H9 (cell line): ENCODE measurements around the gene MYRIP. TPM values are rescaled to one million over a fixed set of nuclear protein-coding genes. Genes with fewer than 3 reads are reported as not detected.

ENCODE experiments used
- DNase-seq: peaks from one replicate; pipeline ENCODE4 v3.0.0-alpha.2; 2017
- H2AFZ ChIP-seq: one replicate; pipeline ENCODE4 v1.6.1; 2013; ENCODE audit warnings: mild to moderate bottlenecking, low read length, control low read depth, moderate library complexity
- H2AK5ac ChIP-seq: 2 replicates; pipeline ENCODE4 v1.6.1; 2013; ENCODE audit warnings: low read length, control low read depth, mixed read lengths; ENCODE audit not compliant: insufficient read length
- H2BK120ac ChIP-seq: one replicate; pipeline ENCODE4 v1.6.1; 2013; ENCODE audit warnings: low read depth, mild to moderate bottlenecking, low read length, control low read depth, inconsistent platforms; ENCODE audit not compliant: poor library complexity, severe bottlenecking
- H2BK12ac ChIP-seq: 2 replicates; pipeline ENCODE4 v1.6.1; 2013; ENCODE audit warnings: low read length, control low read depth, mixed read lengths, low read depth; ENCODE audit not compliant: insufficient read length
- H2BK15ac ChIP-seq: 2 replicates; pipeline ENCODE4 v1.6.1; 2013; ENCODE audit warnings: low read depth, low read length, control low read depth
- H2BK20ac ChIP-seq: one replicate; pipeline ENCODE4 v1.6.1; 2013; ENCODE audit warnings: low read depth, mild to moderate bottlenecking, low read length, control low read depth, inconsistent platforms; ENCODE audit not compliant: poor library complexity, severe bottlenecking
- H2BK5ac ChIP-seq: 2 replicates; pipeline ENCODE4 v1.6.1; 2013; ENCODE audit warnings: low read length, control low read depth, mixed read lengths; ENCODE audit not compliant: insufficient read length
- H3K14ac ChIP-seq: 2 replicates; pipeline ENCODE4 v1.6.1; 2013; ENCODE audit warnings: low read length, control low read depth; ENCODE audit not compliant: insufficient read depth
- H3K18ac ChIP-seq: 2 replicates; pipeline ENCODE4 v1.6.1; 2013; ENCODE audit warnings: low read depth, mild to moderate bottlenecking, mixed read lengths, low read length, control low read depth; ENCODE audit not compliant: insufficient read length
- H3K23ac ChIP-seq: 2 replicates; pipeline ENCODE4 v1.6.1; 2013; ENCODE audit warnings: low read length, control low read depth, mixed read lengths, low read depth; ENCODE audit not compliant: insufficient read length
- H3K23me2 ChIP-seq: 2 replicates; pipeline ENCODE4 v1.6.1; 2013; ENCODE audit warnings: low read depth, mild to moderate bottlenecking, mixed read lengths, low read length, control low read depth; ENCODE audit not compliant: insufficient read length, poor library complexity, severe bottlenecking
- H3K27ac ChIP-seq: 2 replicates; pipeline ENCODE4 v1.5.1; 2013; ENCODE audit warnings: low read length, control low read depth, mixed read lengths, low read depth; ENCODE audit not compliant: insufficient read length
- H3K27me3 ChIP-seq: 2 replicates; pipeline ENCODE4 v1.6.1; 2013; ENCODE audit warnings: low read length, control low read depth, inconsistent platforms; ENCODE audit not compliant: insufficient read depth
- H3K4ac ChIP-seq: 2 replicates; pipeline ENCODE4 v1.6.1; 2013; ENCODE audit warnings: low read depth, mild to moderate bottlenecking, control low read depth, inconsistent platforms, low read length, moderate library complexity
- H3K4me1 ChIP-seq: 2 replicates; pipeline ENCODE4 v1.6.1; 2013; ENCODE audit warnings: low read length, control low read depth, inconsistent platforms; ENCODE audit not compliant: insufficient read depth
- H3K4me2 ChIP-seq: 2 replicates; pipeline ENCODE4 v1.6.1; 2013; ENCODE audit warnings: low read length, control low read depth, mixed read lengths; ENCODE audit not compliant: insufficient read length, insufficient read depth
- H3K56ac ChIP-seq: 2 replicates; pipeline ENCODE4 v1.6.1; 2013; ENCODE audit warnings: low read depth, mild to moderate bottlenecking, mixed read lengths, low read length, control low read depth; ENCODE audit not compliant: insufficient read length
- H3K79me1 ChIP-seq: 2 replicates; pipeline ENCODE4 v1.6.1; 2013; ENCODE audit warnings: low read depth, mild to moderate bottlenecking, moderate library complexity, low read length, control low read depth, inconsistent platforms; ENCODE audit not compliant: insufficient read depth, poor library complexity, severe bottlenecking
- H3K79me2 ChIP-seq: 2 replicates; pipeline ENCODE4 v1.6.1; 2013; ENCODE audit warnings: low read length, control low read depth, inconsistent platforms; ENCODE audit not compliant: insufficient read depth
- H3K9ac ChIP-seq: 2 replicates; pipeline ENCODE4 v1.6.1; 2013; ENCODE audit warnings: low read length, control low read depth, mixed read lengths; ENCODE audit not compliant: insufficient read length; ENCODE audit errors: extremely low read depth
- H3K9me3 ChIP-seq: one replicate; pipeline ENCODE4 v1.6.1; 2013; ENCODE audit warnings: low read depth, low read length, inconsistent platforms; ENCODE audit not compliant: control insufficient read depth
- H3T11ph ChIP-seq: one replicate; pipeline ENCODE4 v1.6.1; 2013; ENCODE audit warnings: mild to moderate bottlenecking, low read length, control low read depth, inconsistent platforms
- H4K20me1 ChIP-seq: one replicate; pipeline ENCODE4 v1.6.1; 2013; ENCODE audit not compliant: control insufficient read depth, insufficient read length, insufficient read depth
- H4K5ac ChIP-seq: 2 replicates; pipeline ENCODE4 v1.6.1; 2013; ENCODE audit warnings: low read depth, mild to moderate bottlenecking, mixed read lengths, low read length, control low read depth; ENCODE audit not compliant: insufficient read length
- H4K8ac ChIP-seq: replicated peaks from 2 replicates; pipeline ENCODE4 v1.6.1; 2013; ENCODE audit warnings: low read length, control low read depth, mixed read lengths, low read depth; ENCODE audit not compliant: insufficient read length
- H4K91ac ChIP-seq: 2 replicates; pipeline ENCODE4 v1.6.1; 2013; ENCODE audit warnings: low read depth, mild to moderate bottlenecking, moderate library complexity, mixed read lengths, low read length, control low read depth; ENCODE audit not compliant: insufficient read length
- H3K27ac Mint-ChIP-seq, 3 experiments: 2 replicates in 2 of 3; 3 replicates in 1 of 3; pipeline ENCODE4 v1.8.0; 2020 to 2021; ENCODE audit warnings: mixed read lengths in 3 of 3, mild to moderate bottlenecking in 1 of 3, moderate library complexity in 1 of 3
- H3K27me3 Mint-ChIP-seq: 2 replicates; pipeline ENCODE4 v1.8.0; 2021; ENCODE audit warnings: low read depth, mild to moderate bottlenecking, moderate library complexity, mixed read lengths
- H3K36me3 Mint-ChIP-seq, 3 experiments: 2 replicates in 2 of 3; 3 replicates in 1 of 3; pipeline ENCODE4 v1.8.0; 2020 to 2021; ENCODE audit warnings: low read depth in 3 of 3, mixed read lengths in 3 of 3; ENCODE audit not compliant: insufficient read depth in 1 of 3
- H3K4me1 Mint-ChIP-seq, 2 experiments: 2 replicates each; pipeline ENCODE4 v1.8.0; 2020; ENCODE audit warnings: mixed read lengths in 2 of 2
- H3K4me3 Mint-ChIP-seq, 2 experiments: 2 replicates in 1 of 2; 3 replicates in 1 of 2; pipeline ENCODE4 v1.8.0; 2020 to 2021; ENCODE audit warnings: mild to moderate bottlenecking in 2 of 2, mixed read lengths in 2 of 2, moderate library complexity in 1 of 2
- H3K9me3 Mint-ChIP-seq, 2 experiments: 2 replicates in 1 of 2; 3 replicates in 1 of 2; pipeline ENCODE4 v1.8.0; 2020; ENCODE audit warnings: mild to moderate bottlenecking in 2 of 2, mixed read lengths in 2 of 2, moderate library complexity in 1 of 2
- WGBS: extraction: QIAGEN DNeasy Blood & Tissue Kit; methylation state at CpG from one replicate; pipeline ENCODE4 v1.1.7; 2013; ENCODE audit warnings: missing lambda C conversion rate, low lambda C conversion rate, mixed read lengths; ENCODE audit not compliant: insufficient read length; ENCODE audit errors: extremely low coverage; 5-methylcytosine and 5-hydroxymethylcytosine counted together
- total RNA-seq: library from RNA; stranded (reverse); gene quantifications from 2 replicates; pipeline ENCODE4 v1.2.1, GENCODE V29; 2021
- TF ChIP-seq, protein P1 (sequence below): fragments of 200-600 bp; sonication (generic); conservative IDR thresholded peaks from 3 replicates; pipeline ENCODE4 v1.8.0; 2021; ENCODE audit warnings: antibody characterized with exemption, mild to moderate bottlenecking

The MYRIP gene
- total RNA-seq, 1 experiment from 2014 or later, result 1.8 TPM

DNA sequence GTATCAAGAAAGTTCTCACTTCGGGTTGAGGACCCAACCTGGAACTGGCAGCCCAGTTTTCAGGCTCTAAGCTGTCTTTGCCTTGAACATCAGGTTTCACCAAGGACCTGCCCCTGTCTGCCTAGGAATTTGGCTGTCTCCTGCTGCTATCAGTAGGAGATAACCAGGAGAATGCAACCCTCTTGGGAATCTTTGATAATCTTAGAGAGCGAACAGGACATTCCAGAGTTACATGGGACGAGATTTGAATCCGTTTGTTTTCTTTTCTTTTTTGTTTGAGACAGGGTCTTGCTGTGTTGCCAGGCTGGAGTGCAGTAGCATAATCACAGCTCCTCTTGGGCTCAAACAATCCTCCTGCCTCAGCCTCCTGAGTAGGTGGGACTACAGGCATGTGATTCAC is 482.1 kb downstream of the MYRIP start:
- Histone ChIP-seq H3T11ph (no peak overlapping the region), H3K4me1 (0 out of 2 replicates have a peak, but pooled peaks cover 2% of the 10 kb centered on the region), H3K56ac (no peak overlapping the region), H2BK20ac (no peak overlapping the region), H3K9me3 (no peaks in the 10 kb centered on the region), H3K79me2 (no peaks in the 10 kb centered on the region), H4K91ac (no peak overlapping the region), H2AFZ (no peak overlapping the region), H3K23me2 (no peaks in the 10 kb centered on the region), H4K5ac (no peak overlapping the region), H3K9ac (no peak overlapping the region), H2BK120ac (no peak overlapping the region), H3K4ac (no peak overlapping the region), H3K27me3 (no peaks in the 10 kb centered on the region), H3K27ac (no peak overlapping the region), H2AK5ac (no peak overlapping the region), H3K14ac (no peak overlapping the region), H3K23ac (no peak overlapping the region), H4K8ac (no peak overlapping the region), H3K79me1 (no peaks in the 10 kb centered on the region), H2BK12ac (no peak overlapping the region), H4K20me1 (no peaks in the 10 kb centered on the region), H2BK15ac (no peak overlapping the region), H3K18ac (no peak overlapping the region), H3K4me2 (no peak overlapping the region), H2BK5ac (no peak overlapping the region)
- DNase-seq, result no peak
- TF ChIP-seq, protein P1, sequence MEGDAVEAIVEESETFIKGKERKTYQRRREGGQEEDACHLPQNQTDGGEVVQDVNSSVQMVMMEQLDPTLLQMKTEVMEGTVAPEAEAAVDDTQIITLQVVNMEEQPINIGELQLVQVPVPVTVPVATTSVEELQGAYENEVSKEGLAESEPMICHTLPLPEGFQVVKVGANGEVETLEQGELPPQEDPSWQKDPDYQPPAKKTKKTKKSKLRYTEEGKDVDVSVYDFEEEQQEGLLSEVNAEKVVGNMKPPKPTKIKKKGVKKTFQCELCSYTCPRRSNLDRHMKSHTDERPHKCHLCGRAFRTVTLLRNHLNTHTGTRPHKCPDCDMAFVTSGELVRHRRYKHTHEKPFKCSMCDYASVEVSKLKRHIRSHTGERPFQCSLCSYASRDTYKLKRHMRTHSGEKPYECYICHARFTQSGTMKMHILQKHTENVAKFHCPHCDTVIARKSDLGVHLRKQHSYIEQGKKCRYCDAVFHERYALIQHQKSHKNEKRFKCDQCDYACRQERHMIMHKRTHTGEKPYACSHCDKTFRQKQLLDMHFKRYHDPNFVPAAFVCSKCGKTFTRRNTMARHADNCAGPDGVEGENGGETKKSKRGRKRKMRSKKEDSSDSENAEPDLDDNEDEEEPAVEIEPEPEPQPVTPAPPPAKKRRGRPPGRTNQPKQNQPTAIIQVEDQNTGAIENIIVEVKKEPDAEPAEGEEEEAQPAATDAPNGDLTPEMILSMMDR, result no peak
- Mint-ChIP-seq H3K36me3 (no peaks in the 10 kb centered on the region), H3K27me3 (no peaks in the 10 kb centered on the region; the same call in 1 of the 2 replicates), H3K27ac (peak overlapping the region; percentile 41 to 62 (median 42); a peak in 4 of 7 replicates), H3K4me3 (no peak overlapping the region), H3K9me3 (no peaks in the 10 kb centered on the region), H3K4me1 (peaks cover 19 to 38% of the 10 kb centered on the region in 2 experiments)
- no CpG with 5 or more reads among the region's 4 CpGs for WGBS
